GM18519 (cell line): ENCODE results near the gene KMT2D.

Experiments
- ATAC-seq: cut with Tn5 transposase; IDR thresholded peaks from one replicate; pipeline ENCODE4 v1.9.1; 2021; ENCODE audit warnings: mild to moderate bottlenecking, moderate library complexity; ENCODE audit not compliant: unreplicated experiment, low FRiP score

The KMT2D gene

DNA sequence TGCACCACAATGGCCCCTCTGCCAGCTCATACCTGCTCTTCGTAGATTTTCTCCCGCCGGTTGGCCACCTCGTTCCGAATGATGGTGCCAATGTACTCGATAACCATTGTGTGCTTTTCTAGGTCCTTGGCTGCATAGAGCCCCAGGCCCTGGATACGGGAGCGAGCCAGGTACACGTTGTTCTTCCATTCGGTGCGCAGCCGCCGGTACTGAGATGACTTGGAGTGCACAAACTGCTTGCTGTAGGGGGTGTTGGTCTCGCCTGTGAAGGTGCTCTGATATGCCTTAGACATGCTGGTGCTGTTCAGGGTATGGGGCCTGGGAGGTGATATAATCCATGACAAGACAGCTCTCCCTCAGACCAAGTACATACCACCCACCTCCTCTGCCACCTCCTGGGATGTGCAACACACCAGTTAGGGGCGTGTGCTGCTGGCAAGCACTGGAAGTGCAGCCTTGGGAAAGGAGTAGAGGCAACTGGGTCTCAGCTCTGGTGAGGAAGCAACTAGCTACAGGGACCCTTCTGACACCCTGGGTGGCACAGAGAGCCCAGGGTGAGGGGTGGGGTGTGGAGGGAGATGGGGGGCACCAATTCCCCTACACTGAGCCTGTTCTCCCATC is 37.9 kb downstream of the KMT2D start:
- ATAC-seq: no peak

DNA sequence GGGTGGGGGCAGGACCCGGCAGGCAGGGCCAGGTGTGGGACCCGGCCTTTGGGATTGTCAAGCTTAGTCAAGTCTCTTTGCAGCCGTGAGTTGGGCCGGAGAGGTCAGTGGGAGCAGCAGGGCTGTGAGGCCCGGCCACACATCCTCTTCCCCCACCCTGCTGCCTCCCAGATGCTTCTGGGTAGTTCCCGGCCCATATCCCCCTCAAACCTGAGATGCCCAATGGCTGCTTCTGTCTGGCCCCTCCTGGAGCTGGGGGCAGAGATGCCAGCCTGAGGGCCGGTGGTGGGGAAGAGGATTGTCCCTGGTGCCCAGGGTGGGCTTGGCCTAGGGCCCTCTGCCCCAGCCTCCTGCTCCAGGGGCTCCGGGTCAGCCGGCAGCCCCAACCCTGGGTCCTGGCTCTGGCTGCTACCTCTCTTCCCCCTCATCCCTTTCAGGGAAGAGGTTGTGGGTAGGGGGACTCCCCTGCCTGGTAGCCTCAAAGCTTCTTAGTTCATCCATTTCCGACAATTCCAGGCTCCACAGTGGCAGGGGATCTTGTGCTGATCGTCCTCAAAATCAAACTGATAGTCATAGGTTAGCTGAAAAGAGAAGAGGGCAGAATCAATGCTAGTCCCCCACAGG is 39.2 kb downstream of the KMT2D start:
- no peak for ATAC-seq

DNA sequence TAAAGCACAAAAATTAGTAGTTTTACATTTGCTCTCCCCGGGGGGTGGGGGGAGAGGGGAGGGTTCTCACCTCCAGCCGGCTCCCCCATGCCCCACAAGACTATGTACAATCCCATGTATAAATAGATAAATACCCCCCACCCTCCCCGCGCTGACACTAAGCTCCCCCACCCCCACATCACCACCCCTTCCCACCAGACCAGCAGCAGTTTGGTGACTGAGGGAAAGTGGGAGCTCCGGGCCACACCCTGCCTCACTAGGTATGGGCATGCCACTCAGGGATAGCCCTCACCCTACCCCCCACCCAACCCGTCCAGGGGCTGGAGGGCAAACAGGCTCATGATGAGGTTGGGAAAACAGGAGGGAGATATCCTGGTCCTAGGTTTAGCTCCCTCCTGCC is 40.2 kb downstream of the KMT2D start:
- ATAC-seq: no peak

DNA sequence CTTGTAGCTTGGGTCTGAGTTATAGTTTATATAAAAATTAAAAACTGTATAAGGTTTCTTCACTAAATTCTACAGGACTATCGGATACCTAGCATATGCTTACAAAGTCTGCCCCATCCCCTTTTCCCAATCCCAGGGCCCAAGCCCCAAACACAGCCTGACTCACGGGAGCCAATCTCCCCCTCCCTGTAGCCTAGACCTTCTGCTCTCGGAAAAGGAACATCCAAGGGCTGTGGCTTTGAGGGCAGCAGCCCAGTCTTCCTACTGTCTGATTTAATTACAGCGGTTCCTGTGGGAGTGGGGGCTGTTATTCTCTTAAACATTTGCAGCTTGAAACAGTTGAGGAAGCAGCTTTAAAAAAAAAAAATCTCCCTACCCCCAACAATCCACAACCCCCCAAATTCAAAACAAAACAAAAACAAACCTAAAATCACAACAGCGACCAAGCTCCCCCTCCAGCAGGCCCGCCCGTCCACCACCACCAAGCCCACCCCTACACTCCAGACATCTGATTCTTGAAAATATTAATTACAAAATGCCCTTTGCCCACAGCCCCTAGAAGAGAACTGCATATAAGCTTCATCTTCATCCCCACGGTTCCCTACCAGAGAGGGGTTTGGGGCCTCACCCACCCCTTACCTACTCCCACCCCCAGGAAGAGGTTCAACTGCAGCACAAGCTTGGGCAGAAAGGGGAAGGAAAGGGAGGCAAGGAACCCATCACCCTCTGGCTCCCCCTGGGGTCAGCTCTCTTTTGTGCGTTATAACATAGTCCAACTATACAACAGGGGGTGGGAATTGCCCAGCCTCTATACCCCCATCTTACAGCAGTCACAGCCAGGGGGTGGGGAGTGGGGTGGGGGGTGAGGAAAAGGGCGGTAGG is 40.9 kb downstream of the KMT2D start:
- no peak for ATAC-seq

DNA sequence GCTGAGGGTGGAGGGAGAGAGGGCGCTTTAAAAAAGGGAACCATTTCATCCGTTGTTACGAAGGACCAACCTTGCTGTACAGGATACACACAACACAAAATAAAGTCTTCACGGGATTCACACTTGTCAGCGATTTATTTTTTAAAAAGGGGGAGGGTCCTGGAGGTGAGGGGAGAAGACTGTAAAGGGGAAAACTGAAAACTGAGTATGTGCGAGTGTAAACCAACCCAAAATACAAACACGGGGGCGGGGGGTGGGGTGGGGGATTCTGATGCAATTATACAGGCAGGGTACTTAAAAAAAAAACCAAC is 41.5 kb downstream of the KMT2D start:
- no peak for ATAC-seq

DNA sequence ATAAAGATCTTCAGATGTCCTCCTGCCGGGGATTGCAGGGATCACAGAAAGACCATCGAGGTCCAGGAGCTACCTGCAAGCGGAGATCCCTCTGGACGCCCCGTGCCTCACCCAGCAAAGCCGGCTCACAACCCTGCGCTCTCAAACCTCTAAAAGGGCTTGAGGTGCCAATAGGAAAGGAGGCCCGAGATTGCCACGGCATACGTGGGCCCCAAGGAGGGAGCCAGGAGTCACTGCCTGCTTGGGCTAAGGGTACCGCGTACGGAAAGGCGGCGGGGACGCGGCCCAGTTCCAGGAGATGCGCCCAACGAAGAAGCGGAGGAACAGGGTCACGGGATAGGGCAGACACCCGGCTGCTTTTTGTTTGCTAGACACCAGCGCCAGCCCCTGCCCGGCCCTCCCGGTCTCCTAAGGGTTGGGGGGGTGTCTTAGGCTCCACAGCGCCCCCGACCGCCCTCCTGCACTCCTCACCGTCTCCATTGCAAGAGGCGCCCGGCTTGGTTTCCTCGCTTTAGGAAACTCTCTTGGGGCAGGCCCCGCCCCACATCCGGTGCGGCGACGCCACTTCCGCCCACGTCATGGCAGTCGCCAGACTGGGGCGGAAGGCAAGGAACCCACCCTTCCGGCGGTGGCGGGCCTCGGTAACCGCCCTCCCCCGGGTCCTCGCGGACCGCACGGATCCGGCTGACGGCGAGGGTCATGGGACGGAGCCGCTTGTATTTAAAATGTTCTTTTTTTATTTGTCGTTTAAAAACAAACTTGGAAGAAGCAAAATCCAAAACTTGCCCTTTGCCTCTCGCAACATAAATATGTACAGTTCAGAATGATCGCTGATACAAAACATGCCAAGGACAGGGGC is 42.1 kb downstream of the KMT2D start, which contains the start of gene PRKAG1:
Gene PRKAG1, minus strand, starts transcription at position 516 of the 859 bp plus-strand sequence. Its CDS starts 36 bp downstream, at position 480.
- ATAC-seq: peak; percentile 62

DNA sequence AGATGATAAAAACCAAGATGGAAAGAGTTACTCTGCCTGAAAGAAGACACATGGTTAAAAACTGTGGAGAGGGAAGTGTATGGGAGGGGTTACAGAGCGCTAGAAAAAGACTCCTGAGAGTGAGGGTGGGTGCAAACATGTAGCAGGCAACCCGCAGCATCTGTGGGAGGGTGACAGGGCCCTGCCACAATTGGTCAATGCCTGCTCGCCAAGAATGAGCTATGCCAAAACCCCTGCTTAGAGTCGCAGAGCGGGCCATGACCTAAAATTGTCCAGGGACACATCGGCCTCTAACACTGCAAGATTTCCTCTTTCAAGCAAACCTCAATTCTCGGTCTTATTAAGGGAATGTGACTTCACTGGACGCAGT is 42.7 kb downstream of the KMT2D start:
- ATAC-seq: peak; percentile 3

DNA sequence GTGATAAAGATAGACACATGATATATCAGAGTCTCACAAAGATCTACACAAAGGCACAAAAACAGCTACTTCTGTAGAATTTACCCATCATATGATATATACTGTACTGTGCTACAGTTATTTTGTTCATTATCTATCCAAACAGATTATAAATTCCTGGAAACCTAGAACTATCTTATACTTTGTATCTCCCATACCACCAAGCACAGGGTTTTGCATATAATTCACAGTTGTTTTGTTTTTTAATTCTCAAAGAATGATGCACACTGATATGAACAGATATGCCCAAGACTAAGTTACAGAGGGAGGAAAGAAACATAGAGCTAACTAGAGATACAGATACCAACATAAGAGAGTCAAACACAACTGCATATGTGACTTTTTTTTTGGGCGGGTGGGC is 45.4 kb downstream of the KMT2D start:
- no peak for ATAC-seq

DNA sequence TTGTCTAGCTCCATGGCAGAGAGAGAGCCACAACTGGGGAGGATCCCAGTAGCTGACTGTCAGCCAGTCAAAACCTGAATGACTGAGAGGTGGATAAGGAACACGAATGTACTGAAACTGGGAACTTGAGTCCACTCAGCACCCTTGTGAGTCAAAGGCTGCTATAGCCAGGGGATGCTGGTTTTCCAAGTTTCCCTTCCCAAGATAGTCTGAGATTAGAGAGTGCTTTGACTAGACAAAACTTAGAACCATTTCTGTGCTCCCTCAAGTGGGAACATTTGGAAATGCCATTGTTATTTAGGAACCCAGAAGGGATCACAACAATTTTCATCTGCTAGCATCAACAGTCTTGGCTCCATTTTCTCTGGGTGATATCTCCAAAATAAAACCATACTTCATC is 46.0 kb downstream of the KMT2D start:
- ATAC-seq: no peak

DNA sequence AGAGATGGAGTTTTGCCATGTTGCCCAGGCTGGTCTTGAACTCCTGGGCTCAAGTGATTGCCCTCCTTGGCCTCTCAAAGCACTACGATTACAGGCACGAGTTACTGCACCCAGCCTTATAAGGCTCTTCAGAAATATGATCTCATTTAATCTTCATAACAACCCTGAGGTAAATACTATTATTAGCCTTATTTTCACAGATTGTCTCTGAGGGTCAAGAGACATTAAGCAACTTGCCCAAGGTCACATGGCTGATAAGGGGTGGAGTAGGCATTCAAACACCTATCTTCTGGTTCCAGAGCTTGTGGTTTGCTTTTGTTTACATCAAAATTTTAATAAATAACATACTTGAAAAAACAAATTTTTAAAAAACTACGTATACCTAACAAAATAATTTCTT is 47.2 kb downstream of the KMT2D start:
- ATAC-seq: no peak

DNA sequence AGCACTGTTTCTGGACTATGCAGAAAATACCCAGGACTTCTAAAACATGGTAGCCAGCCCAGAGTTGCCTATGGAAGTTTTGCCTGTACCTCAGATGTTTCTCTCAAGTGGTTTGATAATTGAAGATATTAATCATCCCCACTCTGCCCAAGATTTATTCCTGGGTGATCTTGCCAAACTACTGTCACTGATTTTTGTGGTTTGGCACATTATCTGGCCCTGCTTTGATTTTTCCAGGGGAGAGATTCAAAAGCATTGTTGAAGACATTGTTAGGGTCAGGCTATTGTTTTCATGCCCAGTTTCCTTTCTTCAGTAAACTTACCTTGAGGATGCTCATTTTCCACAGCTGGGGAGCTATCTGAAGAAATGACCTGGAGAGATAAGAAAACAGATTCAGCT is 47.9 kb downstream of the KMT2D start:
- ATAC-seq: no peak
